ENCODE data around the gene ITGB1BP1. TPM values are rescaled to one million over a fixed set of nuclear protein-coding genes. Genes with fewer than 3 reads are reported as not detected.

ITGB1BP1 gene
- total and polyA plus RNA-seq, 10 of the 15 experiments (the other 5 are each of a cell fraction or from before 2014, with no cell fraction given) = 50.2 to 273 (median 97.2) TPM

GRCh38 chr2:9467687-9468086 is 44.4 kb upstream of the ITGB1BP1 start:
- Histone ChIP-seq H3K27me3 (replicated peaks in 1 of 2; ENCODE audit: control insufficient read depth in 2 of 2, insufficient read depth in 2 of 2, low read length in 1 of 2) (no peaks in the 10 kb centered on the region), H3K79me2 (ENCODE audit: control insufficient read depth, insufficient read depth, low read length) (no peaks in the 10 kb centered on the region), H3K4me2 (ENCODE audit: control insufficient read depth, insufficient read depth) (no peak overlapping the region), H3K9me3 (replicated peaks; ENCODE audit: control insufficient read depth, insufficient read depth, low read length) (no peaks in the 10 kb centered on the region), H2AFZ (ENCODE audit: control insufficient read depth, low read depth, low read length) (no peak overlapping the region), H3K4me1 (ENCODE audit: control insufficient read depth, insufficient read depth, low read length) (no peaks in the 10 kb centered on the region), H3K27ac (ENCODE audit: control insufficient read depth, insufficient read depth) (no peak overlapping the region), H3K36me3 (ENCODE audit: control insufficient read depth in 2 of 2, insufficient read depth in 2 of 2, low read length in 1 of 2) (peaks cover 3 to 6% of the 10 kb centered on the region in 2 experiments; a peak in 3 of 4 replicates), H3K9ac (ENCODE audit: control insufficient read depth, insufficient read depth, low read length) (no peak overlapping the region), H4K20me1 (ENCODE audit: control insufficient read depth, insufficient read depth) (no peaks in the 10 kb centered on the region), H3K4me3 (no peak overlapping the region)
- no TSS peak for BruUV-seq (replicated peaks)
- intact Hi-C loops (cut with micrococcal nuclease; ENCODE audit: unreplicated experiment) (no loop called here), in situ Hi-C loops (cut with MboI) (no loop called here)
- CTCF ChIA-PET = interaction anchor here (0.5 kb wide), 1 partner anchor 326 kb away, joined by 3 read pairs; no protein-coding TSS in a partner anchor
- DNase-seq (ENCODE audit: low read depth, low spot score) = no peak
- SMC1A ChIA-PET (ENCODE audit: uncharacterized antibody, unreplicated experiment) = interaction anchor here (0.9 kb wide), 1 partner anchor 67 kb away, joined by 3 read pairs; no protein-coding TSS in a partner anchor
- RAD21 ChIA-PET (ENCODE audit: unreplicated experiment) = no interaction called here
- no peak for ATAC-seq
- WGBS (ENCODE audit: insufficient coverage, insufficient replicate concordance, low lambda C conversion rate, missing lambda C conversion rate) = 65% methylated on average over 10 of the region's 10 CpGs
- FAIRE-seq = no peak
- TF ChIP-seq POLR2AphosphoS5 (IDR thresholded peaks at IDR 0.05; ENCODE audit: low read length) = no peak
- TF ChIP-seq CHD4 (IDR thresholded peaks at IDR 0.05) = no peak
- TF ChIP-seq NKRF (conservative IDR thresholded peaks at IDR 0.05) = no peak
- no peak for TF ChIP-seq ZBED1 (IDR thresholded peaks at IDR 0.05; ENCODE audit: borderline replicate concordance)
- TF ChIP-seq EGR1 (IDR thresholded peaks at IDR 0.05; ENCODE audit: borderline replicate concordance in 1 of 2, low read depth in 2 of 2, low read length in 2 of 2) = no peak
- no peak for TF ChIP-seq WRNIP1 (IDR thresholded peaks at IDR 0.05; ENCODE audit: borderline replicate concordance, low read depth, low read length)
- TF ChIP-seq NR2C2 (IDR thresholded peaks at IDR 0.05; ENCODE audit: borderline replicate concordance, control insufficient read depth, insufficient read length, low read depth) = no peak
- no peak for TF ChIP-seq LARP7 (IDR thresholded peaks at IDR 0.05)
- no peak for TF ChIP-seq ASH2L (IDR thresholded peaks at IDR 0.05; ENCODE audit: borderline replicate concordance, low read depth)
- no peak for TF ChIP-seq NFIC (IDR thresholded peaks at IDR 0.05; ENCODE audit: low read depth, low read length)
- TF ChIP-seq RB1 (IDR thresholded peaks at IDR 0.05; ENCODE audit: borderline replicate concordance) = no peak
- no peak for TF ChIP-seq SMAD1 (IDR thresholded peaks at IDR 0.05; ENCODE audit: low read depth, partially characterized antibody)
- TF ChIP-seq ZBTB4 (CRISPR knock-in tag; IDR thresholded peaks at IDR 0.05) = no peak
- POLR2A ChIA-PET = no interaction called here

Data from GM12878 (cell line).